Astrocyte (in vitro differentiated cells and primary cell): ENCODE data around the gene DAPP1. TPM values are rescaled to one million over a fixed set of nuclear protein-coding genes. Genes with fewer than 3 reads are reported as not detected.
"Not testable (repeated sequence)": the region's sequence is repeated elsewhere in the genome, so short reads cannot be mapped to it uniquely, and the experiment has no call there.

ENCODE experiments used
- DNase-seq: peaks from one replicate; pipeline ENCODE4 v3.0.0-alpha.2; 2010; ENCODE audit warnings: low read depth
- FAIRE-seq: peaks from 2 replicates; lab custom pipeline; 2011; peaks lifted over from hg19 to GRCh38; lab: Jason Lieb, UNC
- H2AFZ ChIP-seq: 2 replicates; pipeline ENCODE4 v1.6.0; 2012; ENCODE audit warnings: low read depth, low read length, inconsistent platforms
- H3K27ac ChIP-seq: 2 replicates; pipeline ENCODE4 v1.5.1; 2011; ENCODE audit warnings: low read depth, low read length, inconsistent platforms
- H3K27me3 ChIP-seq: 2 replicates; pipeline ENCODE4 v1.6.0; 2011; ENCODE audit warnings: low read length, inconsistent platforms; ENCODE audit not compliant: insufficient read depth
- H3K36me3 ChIP-seq: 2 replicates; pipeline ENCODE4 v1.5.1; 2011; ENCODE audit warnings: low read length, inconsistent platforms; ENCODE audit not compliant: insufficient read depth
- H3K4me1 ChIP-seq: 2 replicates; pipeline ENCODE4 v1.5.1; 2011; ENCODE audit warnings: low read length, inconsistent platforms; ENCODE audit not compliant: insufficient read depth
- H3K4me2 ChIP-seq: 2 replicates; pipeline ENCODE4 v1.6.0; 2012; ENCODE audit warnings: low read length, inconsistent platforms
- H3K4me3 ChIP-seq: 2 replicates; pipeline ENCODE4 v1.5.1; 2011; ENCODE audit warnings: low read depth, mild to moderate bottlenecking, low read length, inconsistent platforms; ENCODE audit not compliant: insufficient read depth
- H3K79me2 ChIP-seq: 2 replicates; pipeline ENCODE4 v1.6.0; 2012; ENCODE audit warnings: mild to moderate bottlenecking, low read length, inconsistent platforms; ENCODE audit not compliant: insufficient read depth
- H3K9ac ChIP-seq: 2 replicates; pipeline ENCODE4 v1.6.0; 2012; ENCODE audit warnings: mild to moderate bottlenecking, low read length, inconsistent platforms
- H3K9me3 ChIP-seq: 2 replicates; pipeline ENCODE4 v1.5.1; 2012; ENCODE audit warnings: low read depth, mild to moderate bottlenecking, low read length, inconsistent platforms; ENCODE audit not compliant: insufficient read depth
- H4K20me1 ChIP-seq: 2 replicates; pipeline ENCODE4 v1.6.0; 2012; ENCODE audit warnings: low read length, inconsistent platforms; ENCODE audit not compliant: insufficient read depth
- H3K27ac Mint-ChIP-seq: one replicate; pipeline ENCODE4 v1.8.0; 2021; ENCODE audit warnings: mild to moderate bottlenecking, mixed read lengths; ENCODE audit not compliant: unreplicated experiment
- H3K27me3 Mint-ChIP-seq: one replicate; pipeline ENCODE4 v1.8.0; 2021; ENCODE audit warnings: low read depth, mixed read lengths; ENCODE audit not compliant: unreplicated experiment
- H3K36me3 Mint-ChIP-seq: one replicate; pipeline ENCODE4 v1.8.0; 2021; ENCODE audit warnings: low read depth, mixed read lengths; ENCODE audit not compliant: unreplicated experiment
- H3K4me1 Mint-ChIP-seq: one replicate; pipeline ENCODE4 v1.8.0; 2021; ENCODE audit warnings: low read depth, mixed read lengths; ENCODE audit not compliant: unreplicated experiment
- H3K4me3 Mint-ChIP-seq: one replicate; pipeline ENCODE4 v1.8.0; 2021; ENCODE audit warnings: mild to moderate bottlenecking, moderate library complexity, mixed read lengths; ENCODE audit not compliant: unreplicated experiment
- H3K9me3 Mint-ChIP-seq: one replicate; pipeline ENCODE4 v1.8.0; 2021; ENCODE audit warnings: mild to moderate bottlenecking, mixed read lengths; ENCODE audit not compliant: unreplicated experiment
- CTCF ChIP-seq: IDR thresholded peaks from 2 replicates; pipeline ENCODE4 v1.5.1; 2011; ENCODE audit warnings: low read depth, mild to moderate bottlenecking, inconsistent platforms, low read length, moderate library complexity; ENCODE audit not compliant: insufficient read depth
- EZH2 ChIP-seq: IDR thresholded peaks from 2 replicates; pipeline ENCODE4 v1.6.1; 2012; ENCODE audit warnings: mild to moderate bottlenecking, low read length, inconsistent platforms; ENCODE audit not compliant: insufficient read depth
- total RNA-seq: library from RNA; stranded (reverse); gene quantifications from 2 replicates; pipeline ENCODE4 v1.2.1, GENCODE V29; 2021

DAPP1 gene
- total RNA-seq, 1 donor from 2014 or later, result 0.59 TPM

DNA sequence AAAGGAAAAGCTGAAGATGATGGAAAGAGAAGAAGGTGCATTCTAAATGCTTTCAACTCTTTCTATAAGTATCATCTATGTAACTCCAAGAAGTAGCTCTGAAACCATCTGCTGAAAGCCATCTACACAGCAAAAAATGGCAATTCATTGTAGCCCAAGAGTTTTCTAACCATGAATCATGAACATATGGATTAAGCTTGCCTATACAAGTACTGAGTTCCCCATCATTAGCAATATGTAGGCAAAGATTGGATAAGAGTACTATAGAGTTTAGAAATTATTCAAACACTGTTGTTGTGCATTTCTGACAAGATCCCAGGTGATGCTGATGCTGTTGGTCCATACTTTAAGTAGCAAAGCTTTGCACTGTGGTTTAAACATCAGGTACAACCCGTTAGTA, 11.2 kb downstream of the DAPP1 start:
- H3K4me2 ChIP-seq, result no peak overlapping the region
- H3K4me3 ChIP-seq, result no peak overlapping the region
- H3K27me3 Mint-ChIP-seq, result no peaks in the 10 kb centered on the region
- no peaks in the 10 kb centered on the region for H4K20me1 ChIP-seq
- no peaks in the 10 kb centered on the region for H3K27me3 ChIP-seq
- no peak overlapping the region for H3K9ac ChIP-seq
- no peak for TF ChIP-seq CTCF
- no peak for TF ChIP-seq EZH2
- no peaks in the 10 kb centered on the region for H3K36me3 ChIP-seq
- H3K4me3 Mint-ChIP-seq, result no peak overlapping the region
- DNase-seq (no peak), FAIRE-seq (no peak)
- H3K4me1 ChIP-seq, result no peaks in the 10 kb centered on the region
- H3K36me3 Mint-ChIP-seq, result no peaks in the 10 kb centered on the region
- H3K9me3 ChIP-seq, result no peaks in the 10 kb centered on the region
- no peaks in the 10 kb centered on the region for H3K9me3 Mint-ChIP-seq
- H2AFZ ChIP-seq, result no peak overlapping the region
- no peaks in the 10 kb centered on the region for H3K79me2 ChIP-seq
- H3K27ac Mint-ChIP-seq, result no peak overlapping the region
- H3K27ac ChIP-seq, result no peak overlapping the region
- H3K4me1 Mint-ChIP-seq, result peaks cover 7% of the 10 kb centered on the region

DNA sequence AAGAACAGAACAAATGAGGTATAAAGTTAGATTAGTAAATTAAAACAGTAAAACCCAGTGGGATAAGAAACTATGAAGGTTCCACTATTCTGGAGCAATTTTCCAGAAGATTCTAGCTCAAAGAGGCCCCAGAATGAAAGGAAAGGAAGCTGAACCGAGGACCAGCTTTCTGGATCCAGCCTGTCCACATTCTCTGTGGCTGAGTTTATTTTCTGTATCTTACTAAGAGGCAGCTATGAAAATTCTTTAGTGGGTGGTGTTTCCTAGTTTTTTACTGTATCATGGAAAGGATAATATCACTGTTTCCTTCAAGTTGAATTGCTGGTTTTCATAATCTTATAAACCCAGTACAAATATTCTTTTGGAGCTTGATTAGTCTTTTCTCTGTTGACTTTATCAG, 11.8 kb downstream of the DAPP1 start:
- no peak overlapping the region for H3K4me3 Mint-ChIP-seq
- Histone ChIP-seq H3K27me3 (no peaks in the 10 kb centered on the region), H3K36me3 (no peaks in the 10 kb centered on the region), H3K27ac (no peak overlapping the region), H3K4me1 (no peaks in the 10 kb centered on the region), H3K9ac (no peak overlapping the region), H3K9me3 (no peaks in the 10 kb centered on the region), H3K4me2 (no peak overlapping the region), H4K20me1 (no peaks in the 10 kb centered on the region), H3K79me2 (no peaks in the 10 kb centered on the region), H2AFZ (no peak overlapping the region), H3K4me3 (no peak overlapping the region)
- H3K27me3 Mint-ChIP-seq, result no peaks in the 10 kb centered on the region
- H3K27ac Mint-ChIP-seq, result peak overlapping the region; percentile 28
- peaks cover 13% of the 10 kb centered on the region for H3K4me1 Mint-ChIP-seq
- FAIRE-seq (no peak), DNase-seq (no peak)
- TF ChIP-seq CTCF, result no peak
- no peaks in the 10 kb centered on the region for H3K9me3 Mint-ChIP-seq
- no peaks in the 10 kb centered on the region for H3K36me3 Mint-ChIP-seq

GRCh38 chr4:99830051-99830450, 13.4 kb downstream of the DAPP1 start:
- H3K36me3 ChIP-seq, H3K4me3 ChIP-seq, H3K9me3 Mint-ChIP-seq, H3K36me3 Mint-ChIP-seq, H3K27ac Mint-ChIP-seq, H2AFZ ChIP-seq, H3K27me3 Mint-ChIP-seq, H3K4me3 Mint-ChIP-seq, DNase-seq, H3K4me1 ChIP-seq, H3K4me2 ChIP-seq, H3K79me2 ChIP-seq, FAIRE-seq, H3K27ac ChIP-seq, H3K9ac ChIP-seq, H4K20me1 ChIP-seq, H3K27me3 ChIP-seq, H3K9me3 ChIP-seq: not testable (repeated sequence)
- H3K4me1 Mint-ChIP-seq, result peaks cover 13% of the 10 kb centered on the region
